Measurements from ENCODE around the gene RIOK2. TPM values are rescaled to one million over a fixed set of nuclear protein-coding genes. Genes with fewer than 3 reads are reported as not detected.
"Not testable (repeated sequence)": the region's sequence is repeated elsewhere in the genome, so short reads cannot be mapped to it uniquely, and the experiment has no call there.

RIOK2 gene
- total RNA-seq, 1 donor from 2014 or later, result 30.5 TPM

GRCh38 chr5:97163360-97163764, 19.7 kb downstream of the RIOK2 start:
- H3K4me1 Mint-ChIP-seq (ENCODE audit: low read depth), result peaks cover 23% of the 10 kb centered on the region
- H3K27ac Mint-ChIP-seq, result no peak overlapping the region
- no peak for DNase-seq (ENCODE audit: low spot score)
- H3K4me3 Mint-ChIP-seq (ENCODE audit: low read depth), result no peak overlapping the region
- intact Hi-C loops (cut with micrococcal nuclease), result loop anchor here (1.0 to 5.0 kb wide), 5 partner anchors 167 to 551 kb away; no protein-coding TSS in a partner anchor
- H3K9me3 Mint-ChIP-seq, result peaks cover 5% of the 10 kb centered on the region
- H3K27me3 Mint-ChIP-seq (ENCODE audit: low read depth), result no peaks in the 10 kb centered on the region
- peaks cover 69% of the 10 kb centered on the region for H3K36me3 Mint-ChIP-seq (ENCODE audit: low read depth)

- Mint-ChIP-seq H3K4me1 (ENCODE audit: low read depth) (peaks cover 16% of the 10 kb centered on the region), H3K27ac (no peak overlapping the region), H3K36me3 (ENCODE audit: low read depth) (peaks cover 72% of the 10 kb centered on the region), H3K4me3 (ENCODE audit: low read depth) (no peak overlapping the region), H3K27me3 (ENCODE audit: low read depth) (no peaks in the 10 kb centered on the region), H3K9me3 (peaks cover 19% of the 10 kb centered on the region)
- intact Hi-C loops (cut with micrococcal nuclease), result loop anchor here (1.0 to 5.0 kb wide), 5 partner anchors 165 to 550 kb away; no protein-coding TSS in a partner anchor
- peak; percentile 28 for DNase-seq (ENCODE audit: low spot score)
Observed at GRCh38 chr5:97162045-97162444, 21.0 kb downstream of the RIOK2 start.

- DNase-seq (ENCODE audit: low spot score), result no peak
- intact Hi-C loops (cut with micrococcal nuclease), result loop anchor here (10.0 kb wide), 1 partner anchor 813 kb away; no protein-coding TSS in a partner anchor
- Mint-ChIP-seq H3K27me3 (ENCODE audit: low read depth) (peaks cover 21% of the 10 kb centered on the region), H3K27ac (no peak overlapping the region), H3K4me3 (ENCODE audit: low read depth) (no peak overlapping the region), H3K9me3 (peaks cover 33% of the 10 kb centered on the region), H3K36me3 (ENCODE audit: low read depth) (peaks cover 63% of the 10 kb centered on the region), H3K4me1 (ENCODE audit: low read depth) (peaks cover 1% of the 10 kb centered on the region)
Observed at GRCh38 chr5:97157689-97158088, 25.4 kb downstream of the RIOK2 start.

GRCh38 chr5:97151370-97151769, 31.7 kb downstream of the RIOK2 start:
- H3K9me3 Mint-ChIP-seq, result peaks cover 8% of the 10 kb centered on the region
- peaks cover 21% of the 10 kb centered on the region for H3K27me3 Mint-ChIP-seq (ENCODE audit: low read depth)
- peaks cover 6% of the 10 kb centered on the region for H3K36me3 Mint-ChIP-seq (ENCODE audit: low read depth)
- DNase-seq (ENCODE audit: low spot score), result no peak
- no peak overlapping the region for H3K27ac Mint-ChIP-seq
- no peaks in the 10 kb centered on the region for H3K4me1 Mint-ChIP-seq (ENCODE audit: low read depth)
- intact Hi-C loops (cut with micrococcal nuclease), result loop anchor here (10.0 kb wide), 1 partner anchor 807 kb away; no protein-coding TSS in a partner anchor
- H3K4me3 Mint-ChIP-seq (ENCODE audit: low read depth), result no peak overlapping the region

GRCh38 chr5:97150401-97150800, 32.6 kb downstream of the RIOK2 start:
- Mint-ChIP-seq H3K27me3 (ENCODE audit: low read depth) (peaks cover 18% of the 10 kb centered on the region), H3K4me3 (ENCODE audit: low read depth) (no peak overlapping the region), H3K36me3 (ENCODE audit: low read depth) (peaks cover under 1% of the 10 kb centered on the region), H3K27ac (no peak overlapping the region), H3K4me1 (ENCODE audit: low read depth) (no peaks in the 10 kb centered on the region), H3K9me3 (peaks cover under 1% of the 10 kb centered on the region)
- DNase-seq (ENCODE audit: low spot score), result no peak
- intact Hi-C loops (cut with micrococcal nuclease), result loop anchor here (10.0 kb wide), 1 partner anchor 806 kb away; no protein-coding TSS in a partner anchor

- no peaks in the 10 kb centered on the region for H3K36me3 Mint-ChIP-seq (ENCODE audit: low read depth)
- H3K27ac Mint-ChIP-seq, result no peak overlapping the region
- H3K4me3 Mint-ChIP-seq (ENCODE audit: low read depth), result no peak overlapping the region
- DNase-seq (ENCODE audit: low spot score), result no peak
- intact Hi-C loops (cut with micrococcal nuclease), result loop anchor here (10.0 kb wide), 1 partner anchor 805 kb away; no protein-coding TSS in a partner anchor
- H3K27me3 Mint-ChIP-seq (ENCODE audit: low read depth), result peaks cover 14% of the 10 kb centered on the region
- H3K4me1 Mint-ChIP-seq (ENCODE audit: low read depth), result no peaks in the 10 kb centered on the region
- H3K9me3 Mint-ChIP-seq, result no peaks in the 10 kb centered on the region
Observed at GRCh38 chr5:97149709-97150108, 33.3 kb downstream of the RIOK2 start.

GRCh38 chr5:97148288-97148687, 34.8 kb downstream of the RIOK2 start:
- intact Hi-C loops (cut with micrococcal nuclease), result no loop called here
- peaks cover 7% of the 10 kb centered on the region for H3K27me3 Mint-ChIP-seq (ENCODE audit: low read depth)
- H3K36me3 Mint-ChIP-seq (ENCODE audit: low read depth), result no peaks in the 10 kb centered on the region
- no peaks in the 10 kb centered on the region for H3K4me1 Mint-ChIP-seq (ENCODE audit: low read depth)
- H3K9me3 Mint-ChIP-seq, result no peaks in the 10 kb centered on the region
- DNase-seq (ENCODE audit: low spot score), result no peak
- no peak overlapping the region for H3K4me3 Mint-ChIP-seq (ENCODE audit: low read depth)
- H3K27ac Mint-ChIP-seq, result no peak overlapping the region

- H3K9me3 Mint-ChIP-seq, result no peaks in the 10 kb centered on the region
- no peaks in the 10 kb centered on the region for H3K36me3 Mint-ChIP-seq (ENCODE audit: low read depth)
- H3K4me3 Mint-ChIP-seq (ENCODE audit: low read depth), result no peak overlapping the region
- no peaks in the 10 kb centered on the region for H3K4me1 Mint-ChIP-seq (ENCODE audit: low read depth)
- peaks cover 23% of the 10 kb centered on the region for H3K27me3 Mint-ChIP-seq (ENCODE audit: low read depth)
- intact Hi-C loops (cut with micrococcal nuclease), result no loop called here
- DNase-seq (ENCODE audit: low spot score), result no peak
- H3K27ac Mint-ChIP-seq, result no peak overlapping the region
Observed at GRCh38 chr5:97143704-97144103, 39.3 kb downstream of the RIOK2 start.

- no peaks in the 10 kb centered on the region for H3K4me1 Mint-ChIP-seq (ENCODE audit: low read depth)
- intact Hi-C loops (cut with micrococcal nuclease), result loop anchor here (1.0 kb wide), 1 partner anchor 145 kb away; no protein-coding TSS in a partner anchor
- H3K9me3 Mint-ChIP-seq, result no peaks in the 10 kb centered on the region
- no peak within 1 kb of the TSS for H3K27ac Mint-ChIP-seq
- H3K4me3 Mint-ChIP-seq (ENCODE audit: low read depth), result no peak within 1 kb of the TSS
- no peak for DNase-seq (ENCODE audit: low spot score)
- peaks cover 24% of the 10 kb centered on the region for H3K27me3 Mint-ChIP-seq (ENCODE audit: low read depth)
- no peaks in the 10 kb centered on the region for H3K36me3 Mint-ChIP-seq (ENCODE audit: low read depth)
Observed at GRCh38 chr5:97142521-97143254, 40.4 kb downstream of the RIOK2 start, which contains the start of gene LIX1. Gene LIX1 (minus strand): TSS chr5:97142611. CDS start chr5:97142576, 35 bp downstream.

GRCh38 chr5:97141539-97141938, 41.5 kb downstream of the RIOK2 start:
- H3K36me3 Mint-ChIP-seq (ENCODE audit: low read depth), result no peaks in the 10 kb centered on the region
- H3K27ac Mint-ChIP-seq, result no peak overlapping the region
- H3K4me1 Mint-ChIP-seq (ENCODE audit: low read depth), result peaks cover 3% of the 10 kb centered on the region
- no peak overlapping the region for H3K4me3 Mint-ChIP-seq (ENCODE audit: low read depth)
- no peaks in the 10 kb centered on the region for H3K9me3 Mint-ChIP-seq
- intact Hi-C loops (cut with micrococcal nuclease), result no loop called here
- DNase-seq (ENCODE audit: low spot score), result no peak
- peaks cover 24% of the 10 kb centered on the region for H3K27me3 Mint-ChIP-seq (ENCODE audit: low read depth)

- no peak overlapping the region for H3K27ac Mint-ChIP-seq
- DNase-seq (ENCODE audit: low spot score), result no peak
- intact Hi-C loops (cut with micrococcal nuclease), result no loop called here
- H3K9me3 Mint-ChIP-seq, result no peaks in the 10 kb centered on the region
- no peak overlapping the region for H3K4me3 Mint-ChIP-seq (ENCODE audit: low read depth)
- H3K36me3 Mint-ChIP-seq (ENCODE audit: low read depth), result no peaks in the 10 kb centered on the region
- H3K4me1 Mint-ChIP-seq (ENCODE audit: low read depth), result peaks cover 7% of the 10 kb centered on the region
- H3K27me3 Mint-ChIP-seq (ENCODE audit: low read depth), result peaks cover 23% of the 10 kb centered on the region
Observed at GRCh38 chr5:97141031-97141430, 42.0 kb downstream of the RIOK2 start.

- H3K36me3 Mint-ChIP-seq (ENCODE audit: low read depth); H3K27ac Mint-ChIP-seq; H3K4me3 Mint-ChIP-seq (ENCODE audit: low read depth); DNase-seq (ENCODE audit: low spot score); H3K9me3 Mint-ChIP-seq; intact Hi-C loops (cut with micrococcal nuclease): not testable (repeated sequence)
- H3K27me3 Mint-ChIP-seq (ENCODE audit: low read depth), result peaks cover 22% of the 10 kb centered on the region
- H3K4me1 Mint-ChIP-seq (ENCODE audit: low read depth), result peaks cover 10% of the 10 kb centered on the region
Observed at GRCh38 chr5:97140250-97140649, 42.8 kb downstream of the RIOK2 start.

- H3K27me3 Mint-ChIP-seq (ENCODE audit: low read depth), result peaks cover 22% of the 10 kb centered on the region
- H3K36me3 Mint-ChIP-seq (ENCODE audit: low read depth), result no peaks in the 10 kb centered on the region
- no peak for DNase-seq (ENCODE audit: low spot score)
- H3K9me3 Mint-ChIP-seq, result no peaks in the 10 kb centered on the region
- H3K27ac Mint-ChIP-seq, result no peak overlapping the region
- intact Hi-C loops (cut with micrococcal nuclease), result loop anchor here (5.0 kb wide), 1 partner anchor 204 kb away; no protein-coding TSS in a partner anchor
- H3K4me3 Mint-ChIP-seq (ENCODE audit: low read depth), result no peak overlapping the region
- peaks cover 18% of the 10 kb centered on the region for H3K4me1 Mint-ChIP-seq (ENCODE audit: low read depth)
Observed at GRCh38 chr5:97136475-97136874, 46.6 kb downstream of the RIOK2 start.
